ENCODE data around the gene SNRK.

SNRK gene

GRCh38 chr3:43279082-43279481 is 7.3 kb upstream of the SNRK start:
- DNase-seq: no peak

- DNase-seq: no peak
Measured at GRCh38 chr3:43279532-43279931, 6.8 kb upstream of the SNRK start.

- no peak for DNase-seq
Measured at GRCh38 chr3:43281020-43281419, 5.3 kb upstream of the SNRK start.

GRCh38 chr3:43284171-43284570 is 2.2 kb upstream of the SNRK start:
- DNase-seq: no peak

- no peak for DNase-seq
Measured at GRCh38 chr3:43285644-43286043, 696 bp upstream of the SNRK start.

DNA sequence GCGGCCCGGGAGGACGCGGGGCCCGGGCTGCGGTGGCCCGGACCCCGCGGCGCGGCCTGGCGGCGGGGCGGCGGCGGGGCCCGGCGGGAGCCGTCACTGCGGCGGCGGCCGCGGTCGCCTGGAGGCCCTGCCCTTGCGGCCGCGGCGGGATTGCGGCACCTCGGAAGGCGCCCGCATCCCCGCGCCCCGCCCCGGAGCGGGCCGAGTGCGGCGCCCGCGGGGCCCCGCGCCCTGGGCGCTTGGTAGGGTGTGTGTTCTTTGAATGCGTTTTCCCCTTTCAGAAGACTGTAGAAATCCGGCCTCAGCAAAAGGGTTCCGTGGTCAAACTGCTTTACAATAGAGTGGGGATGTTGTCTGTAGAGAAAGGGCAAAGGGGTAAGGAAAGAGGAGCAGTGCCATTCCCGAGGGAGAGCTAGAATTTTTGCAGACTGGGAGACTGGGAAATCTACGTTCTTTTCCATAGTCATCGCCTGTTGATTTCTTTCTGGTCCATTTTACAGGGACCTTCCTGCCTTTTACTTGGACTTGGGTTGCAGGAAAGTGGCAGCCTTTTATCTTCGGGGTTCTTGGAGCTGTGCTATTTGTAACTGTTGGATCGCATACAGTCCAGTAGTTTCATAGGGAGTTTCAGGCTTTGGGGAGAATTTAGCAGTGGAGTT is 630 bp downstream of the SNRK start:
- DNase-seq: no peak

DNA sequence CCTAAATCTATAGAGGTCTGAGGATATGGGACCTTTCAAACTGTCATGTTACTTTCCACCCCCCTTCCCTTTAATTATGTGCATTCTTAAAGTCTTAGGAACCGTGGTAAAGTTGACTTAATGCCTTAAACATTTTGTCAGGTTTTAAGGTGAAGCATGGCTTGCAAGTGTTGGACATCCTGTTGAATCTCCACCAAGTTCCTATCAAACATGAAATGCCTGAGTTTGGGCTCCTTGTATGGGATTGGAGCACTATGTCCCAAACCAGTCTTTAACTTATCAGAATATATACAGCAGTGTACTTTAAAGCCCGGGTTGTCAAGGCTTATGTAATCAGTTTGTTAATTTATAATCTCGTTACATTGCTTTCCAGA is 1.1 kb downstream of the SNRK start:
- no peak for DNase-seq

- no peak for DNase-seq
Measured at GRCh38 chr3:43288366-43288765, 2.0 kb downstream of the SNRK start.

- no peak for DNase-seq
Measured at GRCh38 chr3:43288850-43289249, 2.5 kb downstream of the SNRK start.

- no peak for DNase-seq
Measured at GRCh38 chr3:43289401-43289800, 3.1 kb downstream of the SNRK start.

DNA sequence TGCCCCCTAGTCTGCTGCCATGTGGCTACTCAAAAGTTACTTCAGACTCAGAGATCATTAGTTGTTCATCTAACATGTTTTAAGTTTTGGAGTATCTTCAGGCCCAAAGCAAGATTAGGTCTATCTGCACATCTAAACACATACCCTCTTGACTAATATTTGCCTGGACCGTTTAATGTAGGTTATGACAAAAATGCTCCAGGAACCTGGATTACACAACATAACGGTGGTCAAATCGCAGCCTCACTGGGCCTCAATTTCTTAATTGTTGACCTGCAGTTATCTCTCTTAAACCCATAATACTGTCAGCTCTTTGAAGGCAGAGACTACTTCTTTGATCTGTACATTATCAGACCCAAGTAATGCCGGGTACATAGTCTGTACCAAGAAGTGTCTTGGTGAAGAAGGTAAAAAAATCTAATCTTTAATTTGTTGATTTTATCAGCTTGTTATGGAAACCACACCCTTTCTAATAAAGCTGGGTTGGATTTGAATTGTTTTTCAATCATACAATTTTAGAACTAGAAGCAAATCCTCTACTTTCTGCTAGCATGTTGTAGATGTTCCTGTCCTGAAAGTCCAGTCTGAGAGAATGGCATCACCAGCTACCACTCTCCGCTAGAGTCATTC is 3.6 kb downstream of the SNRK start:
- DNase-seq: no peak

GRCh38 chr3:43290956-43291355 is 4.6 kb downstream of the SNRK start:
- DNase-seq: no peak

DNA sequence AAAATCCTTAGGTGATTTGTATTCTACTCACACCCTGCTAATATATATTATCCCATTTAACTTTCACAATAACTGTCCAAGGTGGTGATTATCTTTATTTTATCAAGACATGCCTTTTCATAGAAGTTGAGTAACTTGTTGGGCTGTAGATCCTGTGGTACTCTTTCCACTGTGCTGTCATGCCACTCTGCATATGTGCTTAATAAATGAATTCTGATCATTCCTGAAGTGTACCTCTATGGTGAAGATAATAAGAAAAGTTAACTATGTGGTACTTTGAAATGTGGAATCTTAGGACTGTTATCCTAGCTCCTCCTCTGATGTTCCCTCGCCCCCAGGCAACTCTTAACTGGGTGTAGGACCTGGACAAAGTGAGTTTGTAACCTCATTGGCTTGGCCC is 5.2 kb downstream of the SNRK start:
- DNase-seq: no peak

- DNase-seq: no peak
Measured at GRCh38 chr3:43294975-43295374, 8.6 kb downstream of the SNRK start.

DNA sequence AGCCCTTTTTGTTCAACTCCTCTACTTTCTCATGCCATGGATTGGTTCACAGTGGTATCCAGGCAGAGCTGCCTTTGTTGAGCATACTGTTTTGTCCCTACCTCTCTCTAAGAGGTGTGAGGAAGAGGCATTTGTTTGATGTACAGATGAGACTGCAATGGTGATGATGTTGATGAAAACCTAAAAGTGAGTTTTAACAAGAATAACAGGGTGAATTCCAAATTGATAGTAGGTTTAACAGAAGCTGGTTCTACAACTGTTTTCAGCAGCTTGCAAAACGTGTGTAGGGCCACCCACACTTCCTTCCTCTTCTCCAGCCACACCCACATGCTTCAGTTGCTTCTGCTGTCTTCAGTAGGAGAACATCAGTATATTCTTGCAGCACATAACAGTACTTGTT is 10.2 kb downstream of the SNRK start:
- DNase-seq: no peak

- DNase-seq: no peak
Measured at GRCh38 chr3:43298292-43298691, 12.0 kb downstream of the SNRK start.

DNA sequence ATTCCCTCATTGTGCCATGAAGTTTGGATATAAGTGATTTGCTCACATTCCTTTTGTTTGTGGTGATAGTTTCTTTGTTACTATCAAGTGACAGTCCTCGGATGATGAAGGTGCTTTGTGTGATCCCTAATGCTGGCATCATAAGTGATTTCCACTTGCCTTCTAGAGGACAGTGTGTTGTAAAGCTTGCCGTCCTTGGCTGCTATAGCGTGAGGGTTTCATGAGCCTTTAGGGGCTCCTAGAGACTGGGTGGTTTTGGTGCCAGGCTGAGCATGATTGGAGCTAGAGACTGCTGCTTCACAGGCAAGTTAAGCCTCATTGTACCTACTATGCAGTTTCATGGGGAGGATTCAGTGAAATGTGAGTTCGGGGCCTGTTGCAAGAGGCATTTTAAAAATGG is 12.4 kb downstream of the SNRK start:
- DNase-seq: no peak

DNA sequence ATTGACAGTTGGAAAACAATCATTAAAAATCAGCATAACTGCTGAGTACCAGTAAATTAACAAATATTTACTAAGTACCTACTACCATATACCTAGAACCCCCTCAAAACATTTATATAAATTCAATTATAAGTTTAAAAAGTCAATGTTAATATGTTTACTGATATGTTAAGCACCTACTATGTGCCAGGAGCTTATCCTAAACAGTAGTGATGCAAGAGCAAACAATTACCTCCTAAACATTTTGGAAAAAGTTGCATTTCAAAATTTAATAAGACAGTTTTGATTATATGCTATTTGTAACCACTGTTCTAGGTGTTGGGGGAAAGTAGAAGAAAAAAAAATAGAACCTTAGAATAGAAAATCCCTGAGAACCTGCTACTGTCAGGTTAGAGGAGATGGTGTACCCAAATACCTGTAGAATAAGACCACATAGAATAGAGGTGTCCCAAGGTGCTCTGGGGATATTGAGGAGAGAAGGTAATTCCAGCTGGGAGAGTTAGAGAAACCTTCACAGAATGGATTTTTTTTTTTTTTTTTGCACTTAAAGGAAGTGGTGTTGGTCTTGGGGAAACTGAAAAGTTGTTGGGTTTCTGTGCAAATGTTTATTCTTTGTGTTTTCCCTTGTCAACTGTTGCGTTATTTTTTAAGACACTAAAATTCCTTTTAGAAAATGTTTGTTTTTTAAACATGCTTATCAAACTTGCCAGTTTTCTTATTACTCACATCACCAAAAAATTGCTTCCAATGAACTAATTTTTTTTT is 16.0 kb downstream of the SNRK start:
- DNase-seq: no peak

- no peak for DNase-seq
Measured at GRCh38 chr3:43304126-43304525, 17.8 kb downstream of the SNRK start.

DNA sequence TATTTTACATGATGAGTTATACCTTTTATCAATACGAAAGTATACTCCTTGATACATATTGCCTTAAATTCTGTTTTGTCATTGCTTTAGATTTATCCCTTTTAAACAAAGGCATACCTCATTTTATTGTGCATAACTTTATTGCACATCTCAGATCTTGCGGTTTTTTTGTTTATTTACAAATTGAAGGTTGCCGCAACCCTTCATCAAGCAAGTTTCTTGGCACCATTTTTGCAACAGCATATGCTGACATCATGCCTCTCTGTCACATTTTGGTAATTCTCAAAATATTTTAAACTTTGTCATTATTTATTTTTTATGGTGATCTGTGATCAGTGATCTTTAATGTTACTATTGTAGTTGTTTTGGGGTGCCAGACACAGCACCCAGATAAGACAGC is 20.9 kb downstream of the SNRK start:
- no peak for DNase-seq

DNA sequence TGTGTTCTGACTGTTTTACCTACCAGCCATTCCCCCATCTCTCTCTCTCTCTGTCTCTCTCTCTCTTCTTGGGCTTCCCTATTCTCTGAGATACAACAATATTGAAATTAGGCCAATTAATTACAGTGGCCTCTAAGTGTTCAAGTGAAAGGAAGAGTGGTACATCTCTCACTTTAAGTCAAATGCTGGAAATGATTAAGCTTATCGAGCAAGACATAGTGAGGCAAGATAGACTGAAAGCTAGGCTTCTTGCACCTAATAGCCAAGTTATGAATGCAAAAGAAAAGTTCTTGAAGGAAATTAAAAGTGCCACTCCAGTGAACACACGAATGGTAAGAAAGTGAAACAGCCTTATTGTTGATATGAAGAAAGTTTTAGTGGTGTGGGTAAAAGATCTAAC is 21.3 kb downstream of the SNRK start:
- no peak for DNase-seq

DNA sequence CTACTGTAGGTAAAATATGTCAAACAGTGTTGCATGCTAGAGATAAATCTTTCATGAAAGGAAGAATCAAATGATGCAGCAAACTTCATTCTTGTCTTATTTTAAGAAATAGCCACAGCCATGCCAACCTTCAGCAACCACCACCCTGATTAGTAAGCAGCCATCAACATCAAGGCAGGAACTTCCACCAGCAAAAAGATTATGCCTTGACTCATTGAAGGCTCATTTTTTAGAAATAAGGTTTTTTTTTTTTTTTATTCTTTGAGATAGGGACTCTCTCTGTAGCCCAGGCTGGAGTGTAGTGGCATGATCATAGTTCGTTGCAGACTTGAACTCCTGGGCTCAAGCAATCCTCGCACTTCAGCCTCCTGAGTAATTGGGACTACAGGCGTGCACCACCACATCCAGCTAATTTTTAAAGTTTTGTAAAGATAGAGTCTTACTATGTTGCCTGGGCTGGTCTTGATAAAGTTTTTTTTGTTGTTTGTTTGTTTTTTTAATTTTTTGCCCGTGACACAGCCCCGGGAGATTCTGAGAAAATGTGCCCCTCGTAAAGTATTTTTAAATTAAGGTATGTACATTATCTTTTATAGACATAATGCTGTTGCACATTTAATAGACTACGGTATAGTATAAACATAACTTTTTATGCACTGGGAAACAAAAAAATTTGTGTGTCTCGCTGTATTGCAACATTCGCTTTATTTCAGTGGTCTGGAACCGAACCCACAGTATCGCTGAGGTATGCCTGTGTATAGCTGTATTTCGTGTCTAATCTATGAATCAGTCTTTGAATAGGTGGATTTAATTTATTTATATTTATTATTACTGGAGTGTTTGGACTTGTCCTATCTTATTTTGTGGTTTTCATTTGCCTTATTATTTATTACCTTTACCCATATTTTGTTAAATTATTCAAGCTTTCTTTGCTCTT is 23.3 kb downstream of the SNRK start:
- DNase-seq: no peak

DNA sequence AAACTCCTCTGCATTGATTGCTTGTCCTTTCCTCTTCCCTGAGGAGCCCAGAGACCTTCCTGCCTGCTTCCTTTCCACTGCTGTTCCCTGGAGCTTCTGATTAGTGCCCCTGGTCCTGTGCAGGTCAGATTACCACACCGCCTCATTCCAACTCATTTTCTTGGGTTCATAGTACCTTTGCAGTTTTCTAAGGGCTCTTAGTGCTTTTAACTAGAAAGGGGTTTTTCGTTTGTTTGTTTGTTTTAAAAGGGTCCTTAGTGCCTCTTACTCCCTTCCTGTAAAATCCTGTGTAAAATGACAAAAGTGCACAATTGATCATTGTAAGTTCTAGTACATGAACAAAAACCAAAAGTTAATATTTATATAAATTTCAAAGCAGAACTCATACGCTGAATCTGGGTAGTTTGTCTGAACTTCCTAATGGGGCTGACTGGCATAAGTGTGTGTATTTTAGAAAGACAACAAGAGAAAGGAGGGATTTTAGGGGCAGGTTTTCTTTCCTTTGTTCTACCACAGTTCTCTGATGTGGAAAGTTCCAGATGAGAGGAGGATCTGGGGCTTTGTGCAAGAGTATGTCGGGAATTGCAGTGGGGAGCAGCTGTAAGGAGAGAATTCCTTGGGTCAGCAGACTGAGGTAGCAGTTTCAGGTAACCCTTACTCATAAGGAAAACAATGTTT is 30.6 kb downstream of the SNRK start:
- DNase-seq: no peak

All from DMS 273 treated with DMSO at 0.1 percent for 48 hours (cell line).